ENCODE data around the gene LRP1B.
"Not testable (repeated sequence)": the region's sequence is repeated elsewhere in the genome, so short reads cannot be mapped to it uniquely, and the experiment has no call there.

The LRP1B gene

GRCh38 chr2:140363131-140363530 is 1767.7 kb downstream of the LRP1B start:
- no peak for DNase-seq

- DNase-seq: no peak
These were observed 1768.5 kb downstream of the LRP1B start for GRCh38 chr2:140362361-140362760.

DNA sequence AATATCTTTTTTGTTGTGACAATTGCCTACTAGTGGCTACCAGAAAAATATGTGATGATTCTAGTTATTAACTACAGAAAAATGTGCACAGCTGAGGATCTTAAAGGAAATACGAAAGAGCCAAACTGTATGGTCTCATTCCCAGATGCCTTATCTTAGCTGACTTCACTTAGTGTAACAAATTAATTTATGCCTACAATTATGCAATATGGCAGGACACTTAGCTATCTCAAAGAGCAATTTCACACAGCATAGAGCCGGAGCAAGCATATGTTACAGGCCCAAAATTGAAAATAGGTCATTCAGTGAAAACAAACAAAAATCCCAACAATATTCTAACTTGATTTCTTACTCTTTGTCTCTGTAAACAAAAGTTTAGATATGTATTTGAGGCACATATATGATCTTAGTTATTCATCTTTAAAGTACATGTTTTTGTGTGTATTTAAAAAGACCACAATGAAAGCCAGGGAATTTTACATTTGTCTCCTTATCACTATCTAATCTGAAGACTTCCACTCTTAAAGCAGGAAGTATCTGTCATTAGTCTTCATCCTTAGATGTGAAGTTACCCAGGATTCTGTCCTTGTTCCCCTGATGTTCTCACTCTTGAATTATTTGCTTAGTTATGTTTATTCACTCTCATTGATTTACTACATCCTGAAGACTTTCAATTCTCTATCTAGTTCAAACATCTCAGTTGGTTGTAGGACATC is 1771.6 kb downstream of the LRP1B start:
- DNase-seq: no peak

- no peak for DNase-seq
These were observed 1774.1 kb downstream of the LRP1B start for GRCh38 chr2:140356697-140357096.

GRCh38 chr2:140355511-140356090 is 1775.2 kb downstream of the LRP1B start:
- no peak for DNase-seq

DNA sequence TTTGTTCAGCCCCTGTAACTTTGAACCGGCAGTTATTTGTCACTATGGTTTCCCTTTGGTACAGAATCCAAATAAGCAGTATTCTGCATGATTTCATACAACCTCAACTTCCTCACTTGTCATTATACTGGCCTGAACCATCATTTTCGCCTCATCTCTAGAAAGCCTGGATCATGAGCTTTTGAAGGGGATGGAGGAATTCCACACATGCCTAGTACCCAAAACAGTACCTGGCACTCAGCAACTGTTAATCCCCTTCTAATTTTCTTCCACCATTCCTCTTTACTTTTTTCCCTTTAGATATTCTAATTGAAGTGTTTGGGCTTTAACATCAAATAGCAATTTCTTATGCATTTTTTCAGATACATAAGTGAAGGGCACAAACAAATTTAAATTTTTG is 1776.3 kb downstream of the LRP1B start:
- DNase-seq: no peak

DNA sequence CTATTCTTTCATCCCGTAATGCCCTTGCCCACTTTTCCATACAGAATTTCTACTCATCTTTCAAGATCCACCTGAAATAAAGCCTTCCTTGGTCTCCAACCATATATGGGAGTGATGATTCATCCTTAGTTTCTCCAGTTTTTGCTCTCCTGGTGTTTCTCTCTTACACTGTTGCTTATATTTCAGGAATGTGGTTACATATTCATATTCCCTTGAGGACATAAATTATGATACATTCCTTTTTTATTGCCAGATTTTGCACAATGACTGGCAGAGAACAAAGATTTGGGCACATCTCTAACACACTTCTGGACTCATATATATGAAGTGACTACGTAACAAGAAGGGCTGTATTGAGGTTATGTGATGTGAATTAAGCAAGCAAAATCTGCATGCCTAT is 1777.3 kb downstream of the LRP1B start:
- no peak for DNase-seq

GRCh38 chr2:140351692-140352091 is 1779.1 kb downstream of the LRP1B start:
- DNase-seq: no peak

- DNase-seq: no peak
These were observed 1781.1 kb downstream of the LRP1B start for GRCh38 chr2:140349695-140350094.

DNA sequence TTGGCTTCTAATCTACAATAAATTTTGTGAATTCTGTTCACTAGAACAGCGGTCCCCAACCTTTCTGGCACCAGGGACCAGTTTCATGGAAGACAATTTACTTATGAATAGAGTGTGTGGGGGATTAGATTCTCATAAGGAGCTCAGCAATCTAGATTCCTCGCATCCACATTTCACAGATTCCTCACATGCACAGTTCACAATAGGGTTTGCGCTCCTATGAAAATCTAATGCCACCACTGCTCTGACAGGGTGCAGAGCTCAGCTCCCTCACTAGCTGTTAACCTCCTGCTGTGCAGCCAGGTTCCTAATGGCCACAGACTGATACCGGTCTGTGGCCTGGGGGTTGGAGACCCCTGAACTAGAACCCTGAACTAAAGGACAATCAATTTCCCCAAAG is 1782.0 kb downstream of the LRP1B start:
- DNase-seq: no peak

- DNase-seq: no peak
These were observed 1786.0 kb downstream of the LRP1B start for GRCh38 chr2:140344838-140345237.

GRCh38 chr2:140344266-140344665 is 1786.5 kb downstream of the LRP1B start:
- not testable (repeated sequence) for DNase-seq

- no peak for DNase-seq
These were observed 1792.0 kb downstream of the LRP1B start for GRCh38 chr2:140338795-140339194.

DNA sequence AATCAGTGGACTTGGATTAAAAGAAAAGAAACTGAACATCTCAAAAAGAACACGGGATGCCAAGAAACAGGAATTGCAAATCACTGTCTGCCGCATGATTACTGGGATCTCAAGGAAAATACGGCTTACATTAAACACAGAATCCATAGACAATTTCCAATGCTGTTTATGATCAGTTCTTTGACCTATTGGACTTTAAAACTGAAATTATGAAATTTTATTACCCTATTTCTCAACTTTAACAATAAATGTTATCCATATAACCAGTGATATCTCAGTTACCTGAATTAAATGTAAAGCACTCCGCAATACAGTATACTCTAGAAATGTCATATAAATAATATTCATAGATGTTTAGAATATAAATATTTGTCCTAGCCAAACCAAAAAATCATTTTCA is 1793.8 kb downstream of the LRP1B start:
- no peak for DNase-seq

GRCh38 chr2:140316345-140316744 is 1814.5 kb downstream of the LRP1B start:
- no peak for DNase-seq

DNA sequence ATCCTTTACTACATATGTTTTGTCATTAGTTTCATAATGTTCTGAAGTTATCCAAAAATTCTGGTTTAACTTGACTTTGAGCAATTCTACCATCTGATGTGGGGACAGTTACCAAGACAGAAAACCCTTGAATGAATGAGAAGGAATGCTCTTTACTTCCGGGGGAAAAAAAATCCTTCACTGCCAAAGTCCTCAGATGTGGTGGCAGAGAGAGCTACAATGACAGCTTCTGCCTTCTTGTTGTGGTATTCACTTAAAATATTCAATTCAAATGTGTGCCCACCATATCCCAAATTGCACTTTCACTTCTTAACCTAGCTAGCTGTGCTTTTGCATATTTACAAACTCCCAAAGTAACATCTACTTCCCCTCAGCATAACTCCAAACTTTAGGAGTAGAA is 1818.9 kb downstream of the LRP1B start:
- DNase-seq: no peak

GRCh38 chr2:140308706-140309105 is 1822.1 kb downstream of the LRP1B start:
- no peak for DNase-seq

GRCh38 chr2:140307532-140307931 is 1823.3 kb downstream of the LRP1B start:
- no peak for DNase-seq

- DNase-seq: no peak
These were observed 1835.0 kb downstream of the LRP1B start for GRCh38 chr2:140295767-140296166.

DNA sequence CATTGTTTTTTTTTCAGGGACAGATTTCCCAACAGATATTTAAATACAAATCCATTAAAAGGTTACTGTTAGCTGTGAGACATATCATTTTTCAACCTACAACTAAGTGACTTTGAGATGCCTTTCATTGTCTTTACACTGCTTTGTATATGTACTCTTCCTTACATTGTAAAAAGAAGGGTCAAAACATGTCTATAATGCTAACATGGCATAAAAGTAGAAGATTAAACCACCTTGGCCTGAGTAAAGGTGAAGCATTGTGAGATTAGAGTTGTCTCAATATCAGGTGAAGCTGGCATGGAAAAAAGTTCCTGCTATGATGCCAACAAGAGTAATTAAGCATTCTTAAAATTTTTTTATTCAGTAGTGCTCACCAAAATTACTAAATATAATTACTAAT is 1842.1 kb downstream of the LRP1B start:
- DNase-seq: no peak

GRCh38 chr2:140288213-140288612 is 1842.6 kb downstream of the LRP1B start:
- DNase-seq: no peak

- no peak for DNase-seq
These were observed 1844.4 kb downstream of the LRP1B start for GRCh38 chr2:140286377-140286776.

DNA sequence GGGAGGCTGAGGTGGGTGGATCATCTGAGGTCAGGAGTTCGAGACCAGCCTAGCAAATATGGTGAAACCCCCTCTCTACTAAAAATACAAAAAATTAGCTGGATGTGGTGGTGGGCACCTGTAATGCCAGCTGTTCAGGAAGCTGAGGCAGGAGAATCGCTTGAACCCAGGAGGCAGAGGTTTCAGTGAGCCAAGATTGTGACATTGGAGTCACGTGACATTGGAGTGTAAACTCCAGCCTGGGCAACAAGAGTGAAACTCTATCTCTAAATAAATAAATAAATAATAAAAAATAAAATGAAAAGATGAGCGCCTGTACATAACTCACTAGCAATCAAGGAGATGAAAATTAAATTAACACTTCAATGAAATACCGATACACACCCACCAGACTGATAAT is 1853.5 kb downstream of the LRP1B start:
- not testable (repeated sequence) for DNase-seq

- no peak for DNase-seq
These were observed 1854.2 kb downstream of the LRP1B start for GRCh38 chr2:140276661-140277060.

DNA sequence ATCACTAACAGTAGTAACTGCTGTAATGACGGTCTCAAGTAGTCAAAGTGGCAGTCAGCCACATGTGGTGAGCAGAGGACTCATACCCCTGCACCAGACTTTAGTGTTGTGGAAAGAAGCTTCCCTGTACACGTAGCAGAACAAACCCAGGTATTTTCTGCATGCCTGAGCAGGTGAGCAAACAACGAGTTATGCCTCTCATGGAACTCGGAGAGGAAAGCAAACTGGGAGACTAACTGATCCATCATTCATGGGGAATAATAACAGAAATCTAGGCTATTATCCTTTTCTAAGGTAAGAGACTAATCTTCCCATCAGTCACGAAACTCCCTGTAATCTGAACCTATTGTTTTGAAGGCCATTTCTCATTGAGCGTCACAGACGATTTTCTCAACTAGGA is 1855.4 kb downstream of the LRP1B start:
- no peak for DNase-seq
